GM18517 (cell line): ENCODE data around the gene SERINC5.

Experiments
- ATAC-seq: cut with Tn5 transposase; IDR thresholded peaks from one replicate; pipeline ENCODE4 v1.9.1; 2021; ENCODE audit warnings: mild to moderate bottlenecking, moderate library complexity; ENCODE audit not compliant: unreplicated experiment

Gene SERINC5

DNA sequence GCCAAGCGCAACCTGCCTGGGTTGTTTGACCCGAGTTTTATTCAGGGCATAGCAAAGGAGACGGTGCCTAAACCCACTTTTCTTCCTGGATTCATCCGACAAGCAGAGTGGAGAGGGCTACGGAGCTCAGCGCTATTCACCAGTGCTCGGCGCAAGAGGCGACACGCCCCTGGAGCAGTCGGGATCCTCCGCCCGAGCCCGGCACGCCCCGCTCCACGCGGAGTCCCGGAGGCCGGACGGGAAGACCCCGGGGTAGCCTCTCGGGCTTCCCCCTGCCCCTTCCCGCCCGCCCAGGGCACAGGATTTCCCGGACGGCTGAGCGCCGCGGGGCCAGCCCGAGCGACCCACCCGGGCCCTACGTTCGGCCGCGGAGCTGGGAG, 427 bp downstream of the SERINC5 start:
- peak; percentile 28 for ATAC-seq

DNA sequence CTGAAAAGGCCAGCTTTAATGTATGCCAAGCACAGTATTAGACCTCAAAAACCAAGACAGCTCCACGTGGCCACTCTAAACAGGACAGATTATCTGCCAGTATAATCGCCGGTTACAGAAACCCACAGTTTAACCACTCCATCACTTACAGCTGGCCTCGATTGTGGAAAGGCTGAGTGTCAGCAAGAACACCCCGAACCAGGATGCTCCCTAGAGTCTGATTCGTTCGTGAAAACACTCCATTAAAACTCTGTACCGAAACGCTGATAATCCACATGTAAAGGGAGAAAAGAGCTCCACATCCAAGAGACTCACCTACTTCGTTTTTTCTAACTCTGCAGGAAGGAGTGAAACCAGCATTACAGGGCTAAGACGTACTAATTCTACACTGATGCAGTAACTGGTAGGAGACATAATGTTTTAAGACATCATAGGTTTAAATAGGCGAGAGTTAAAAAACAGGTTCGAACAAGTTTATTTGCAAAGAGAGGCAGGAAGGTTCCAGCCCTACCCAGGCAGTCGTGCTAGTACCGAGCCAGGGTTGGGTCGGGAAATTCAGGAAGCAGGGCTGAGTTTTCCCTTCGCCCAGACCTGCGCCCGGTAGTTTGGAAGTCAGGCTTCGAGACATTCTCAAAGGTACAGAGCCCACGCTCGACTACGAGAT, 949 bp downstream of the SERINC5 start:
- no peak for ATAC-seq

DNA sequence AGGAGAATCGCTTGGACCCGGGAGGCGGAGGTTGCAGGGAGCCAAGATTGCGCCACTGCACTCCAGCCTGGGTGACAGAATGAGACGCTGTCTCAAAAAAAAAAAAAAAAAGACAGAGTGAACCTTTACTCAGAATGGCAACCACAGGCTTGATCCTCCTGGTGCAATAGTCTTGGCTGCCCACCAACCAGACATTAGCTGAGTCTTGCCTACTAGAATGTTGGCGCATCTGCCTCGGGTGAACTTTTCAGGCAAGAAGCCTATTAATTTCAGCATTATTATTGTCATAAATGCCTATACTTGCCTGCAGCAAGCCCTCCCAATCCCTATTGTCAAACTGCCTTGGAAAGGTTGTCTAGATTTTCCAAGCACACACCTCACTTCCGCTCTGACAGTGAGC, 4.2 kb downstream of the SERINC5 start:
- no peak for ATAC-seq

DNA sequence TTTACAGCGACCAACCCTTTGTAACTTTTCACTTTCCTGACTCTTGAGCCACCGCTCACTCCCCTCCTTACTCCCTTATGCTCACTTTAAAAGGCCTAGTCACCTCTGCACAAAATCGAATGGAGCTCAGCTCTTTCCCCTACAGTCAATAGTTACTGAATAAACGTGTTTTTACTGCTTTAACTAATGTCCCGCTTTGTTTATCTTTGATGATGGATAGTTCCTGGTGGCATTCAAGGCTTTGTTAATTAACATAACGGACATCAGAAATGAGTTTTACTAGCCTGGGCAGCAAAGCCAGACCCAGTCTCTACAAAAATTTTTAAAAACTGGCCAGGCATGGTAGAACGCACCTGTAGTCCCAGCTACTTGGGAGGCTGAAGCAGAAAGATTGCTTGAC, 5.0 kb downstream of the SERINC5 start:
- no peak for ATAC-seq

DNA sequence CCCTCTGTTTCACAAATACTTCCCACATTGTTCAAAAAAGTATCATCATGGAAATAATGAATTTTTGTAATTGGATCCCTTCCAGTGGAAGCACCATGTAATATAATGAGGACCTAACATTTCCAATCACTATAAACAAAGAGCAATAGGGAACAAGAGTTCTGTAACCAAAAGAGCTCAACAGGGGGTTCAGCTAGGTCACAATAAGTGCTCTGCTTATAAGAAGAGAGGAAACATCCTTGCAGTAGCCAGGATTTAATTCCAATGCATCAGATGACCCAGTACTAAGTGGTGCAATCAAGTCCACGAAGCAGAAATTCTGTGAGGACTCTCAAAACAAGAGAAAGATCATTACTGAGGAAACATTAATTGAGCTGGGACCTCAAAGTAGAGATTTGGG, 5.9 kb downstream of the SERINC5 start:
- no peak for ATAC-seq

DNA sequence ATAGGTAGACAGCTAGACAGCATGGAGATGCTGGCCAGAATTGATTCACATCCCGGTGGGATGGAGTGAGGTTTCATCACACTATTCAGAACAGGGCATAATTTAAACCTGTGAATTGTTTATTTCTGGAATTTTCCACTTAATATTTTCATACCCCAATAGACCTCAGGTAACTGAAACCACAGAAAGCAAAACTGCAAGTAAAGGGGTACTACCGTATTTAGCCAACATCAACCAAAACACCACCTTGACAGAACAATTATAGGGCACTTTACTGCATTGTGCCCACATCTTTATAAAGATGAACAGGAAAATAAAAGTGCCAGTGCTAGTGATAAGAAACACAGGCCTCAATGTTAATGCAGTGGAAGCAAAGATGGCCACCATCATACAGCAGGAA, 7.5 kb downstream of the SERINC5 start:
- ATAC-seq, result no peak

DNA sequence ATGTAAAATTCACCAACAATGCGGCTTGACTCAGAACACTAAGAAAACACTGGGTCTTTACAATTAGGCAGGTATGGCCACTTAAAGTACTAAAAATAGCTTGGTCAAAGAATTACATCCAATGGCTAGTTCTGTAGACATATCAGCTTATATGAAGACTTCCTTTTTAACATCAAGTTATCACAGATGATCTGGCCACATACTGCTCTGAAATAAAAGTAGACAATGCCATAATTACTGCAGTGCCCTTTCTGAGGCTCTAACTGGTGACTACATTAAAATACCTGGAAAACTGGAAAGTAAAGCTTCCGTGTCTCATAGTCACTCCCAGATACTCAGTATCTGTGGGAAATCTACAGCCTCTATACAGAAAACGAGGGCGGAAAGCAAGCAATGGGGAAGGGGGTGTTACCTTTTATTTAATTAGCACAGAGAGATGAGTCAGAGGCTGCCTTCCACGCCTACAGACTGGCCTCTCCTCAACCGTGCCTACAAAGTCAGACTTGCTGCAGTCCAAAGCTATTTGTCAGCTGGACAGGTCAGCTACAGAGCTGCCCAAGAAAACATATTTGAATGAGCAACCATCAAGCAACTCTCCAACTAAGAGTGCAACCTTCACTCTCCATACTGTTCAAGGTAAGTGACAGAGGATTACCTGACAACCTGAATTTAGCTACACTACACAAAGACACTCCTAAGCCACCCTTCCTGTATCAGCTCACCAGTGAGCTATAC, 8.7 kb downstream of the SERINC5 start:
- ATAC-seq, result peak; percentile 89

DNA sequence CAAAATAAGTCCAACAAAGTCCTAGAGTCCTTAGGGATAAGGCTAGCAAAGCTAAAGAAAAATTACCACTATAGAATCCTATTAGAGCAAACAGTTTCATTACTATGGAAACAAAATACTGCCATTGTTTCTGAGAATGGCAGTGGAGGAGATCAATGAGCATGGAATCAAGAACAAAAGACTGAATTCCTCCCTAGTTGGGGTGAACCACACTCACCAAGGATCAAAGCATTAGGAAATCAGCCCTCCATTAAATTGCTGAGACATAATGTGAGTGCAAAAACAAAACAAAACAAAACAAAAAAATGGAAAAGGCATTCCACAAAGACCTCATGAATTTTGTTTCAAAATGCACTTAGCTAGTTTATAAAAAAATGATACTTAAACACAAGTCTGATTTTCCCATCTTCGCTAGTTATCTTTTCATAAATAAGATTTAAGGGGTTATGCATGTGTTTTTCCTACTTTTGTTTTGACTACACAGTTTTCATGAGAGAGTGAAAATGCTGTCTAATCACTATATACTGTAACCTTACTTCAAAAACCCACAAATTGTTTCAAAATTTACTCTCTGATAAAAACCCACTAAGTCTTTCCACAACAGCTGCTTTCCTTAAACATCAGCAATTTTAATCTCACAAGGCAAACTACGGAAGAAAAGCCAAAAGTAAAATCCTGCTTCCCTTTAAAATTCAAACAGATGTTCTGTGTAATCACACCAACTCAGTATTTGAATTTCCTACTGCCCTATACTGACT, 9.7 kb downstream of the SERINC5 start:
- ATAC-seq, result no peak

DNA sequence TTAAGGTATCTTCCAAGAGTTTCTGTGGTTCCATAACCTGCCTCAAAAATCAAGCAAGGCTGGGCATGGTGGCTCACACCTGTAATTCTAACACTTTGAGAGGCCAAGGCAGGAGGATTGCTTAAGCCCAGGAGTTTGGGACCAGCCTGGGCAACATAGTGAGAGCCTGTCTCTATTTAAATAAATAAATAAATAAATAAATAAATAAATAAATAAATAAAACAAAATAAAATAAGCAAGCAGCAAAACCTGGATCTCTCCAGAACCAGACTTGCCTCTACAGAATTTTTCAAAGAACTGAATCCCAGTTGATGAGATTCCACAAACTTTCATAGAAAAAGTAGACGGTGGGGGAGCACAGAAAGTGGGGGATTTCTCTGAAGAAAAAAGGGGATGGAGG, 12.3 kb downstream of the SERINC5 start:
- no peak for ATAC-seq

DNA sequence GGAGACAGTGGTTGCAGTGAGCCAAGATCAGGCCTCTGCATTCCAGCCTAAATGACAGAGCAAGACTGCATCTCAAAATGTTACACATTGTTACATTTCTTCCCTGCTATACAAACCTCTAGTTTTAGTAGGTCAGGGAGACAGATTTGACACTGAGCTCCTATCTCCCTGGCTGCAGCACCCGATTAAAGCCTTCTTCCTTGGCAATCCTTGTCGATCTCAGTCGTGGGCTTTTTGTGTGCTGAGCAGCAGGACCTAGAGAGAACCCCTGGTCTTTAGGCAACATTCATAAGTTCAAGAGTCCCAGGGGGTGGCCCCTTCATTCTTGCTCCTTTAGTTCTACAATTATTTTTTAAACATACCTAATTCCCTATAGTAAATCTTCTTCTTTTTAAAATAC, 13.0 kb downstream of the SERINC5 start:
- ATAC-seq, result no peak

DNA sequence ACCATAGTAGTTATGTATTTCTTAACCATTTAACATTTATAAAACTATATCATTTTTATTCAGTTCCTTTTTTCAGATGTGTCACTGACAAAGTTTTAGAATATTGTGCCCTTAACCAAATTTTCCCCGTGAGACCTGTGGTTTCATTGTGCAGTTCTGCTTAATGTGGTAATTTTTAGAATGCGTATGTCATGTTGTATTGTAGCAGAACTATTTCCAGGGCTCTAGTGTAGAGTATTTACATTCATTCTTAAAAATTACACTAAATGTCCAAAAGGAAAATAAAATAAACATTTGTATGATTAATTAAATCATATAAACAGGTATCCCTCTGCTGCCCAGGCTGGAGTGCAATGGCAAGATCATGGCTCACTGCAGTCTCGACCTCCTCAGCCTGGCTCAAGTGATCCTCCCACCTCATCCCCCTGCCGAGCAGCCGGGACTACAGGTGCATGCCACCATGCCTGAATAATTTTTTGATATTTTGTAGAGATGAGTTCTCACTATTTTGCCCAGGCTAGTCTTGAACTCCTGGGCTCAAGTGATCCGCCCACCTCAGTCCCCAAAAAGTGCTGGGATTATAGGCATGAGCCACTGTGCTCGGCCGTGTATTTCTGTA, 15.4 kb downstream of the SERINC5 start:
- no peak for ATAC-seq

DNA sequence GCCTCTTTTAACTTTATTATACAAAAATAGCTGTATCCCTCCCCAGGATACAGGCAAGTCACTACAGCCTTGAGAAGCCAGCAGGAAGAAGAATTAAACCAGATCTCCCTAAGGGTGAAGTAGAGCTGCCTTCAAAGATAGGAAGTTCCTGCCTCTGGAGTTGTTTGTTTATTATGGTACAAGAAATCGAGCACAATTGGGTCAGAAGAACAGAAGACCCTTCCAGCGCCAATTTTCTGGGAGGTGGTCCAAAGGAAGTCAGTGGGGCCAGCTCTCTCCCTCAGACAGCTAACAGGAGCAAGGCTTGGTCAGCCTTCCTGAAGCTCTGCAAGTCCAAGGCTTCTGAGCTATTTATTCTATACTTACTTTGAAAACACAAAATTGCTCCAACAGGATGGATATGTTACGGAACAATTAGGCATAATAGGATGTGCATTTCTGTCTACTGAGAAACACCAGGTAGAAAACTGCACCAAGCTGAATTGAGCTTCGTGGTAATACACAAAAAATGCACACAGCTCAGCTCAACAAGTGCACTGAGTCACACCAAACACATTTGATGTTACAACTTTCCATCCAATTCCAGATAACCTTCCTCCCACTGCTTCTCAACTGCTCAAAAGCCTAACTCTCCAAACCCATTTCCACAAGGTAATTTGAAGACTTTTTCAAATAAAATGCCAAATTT, 16.0 kb downstream of the SERINC5 start:
- ATAC-seq, result no peak

DNA sequence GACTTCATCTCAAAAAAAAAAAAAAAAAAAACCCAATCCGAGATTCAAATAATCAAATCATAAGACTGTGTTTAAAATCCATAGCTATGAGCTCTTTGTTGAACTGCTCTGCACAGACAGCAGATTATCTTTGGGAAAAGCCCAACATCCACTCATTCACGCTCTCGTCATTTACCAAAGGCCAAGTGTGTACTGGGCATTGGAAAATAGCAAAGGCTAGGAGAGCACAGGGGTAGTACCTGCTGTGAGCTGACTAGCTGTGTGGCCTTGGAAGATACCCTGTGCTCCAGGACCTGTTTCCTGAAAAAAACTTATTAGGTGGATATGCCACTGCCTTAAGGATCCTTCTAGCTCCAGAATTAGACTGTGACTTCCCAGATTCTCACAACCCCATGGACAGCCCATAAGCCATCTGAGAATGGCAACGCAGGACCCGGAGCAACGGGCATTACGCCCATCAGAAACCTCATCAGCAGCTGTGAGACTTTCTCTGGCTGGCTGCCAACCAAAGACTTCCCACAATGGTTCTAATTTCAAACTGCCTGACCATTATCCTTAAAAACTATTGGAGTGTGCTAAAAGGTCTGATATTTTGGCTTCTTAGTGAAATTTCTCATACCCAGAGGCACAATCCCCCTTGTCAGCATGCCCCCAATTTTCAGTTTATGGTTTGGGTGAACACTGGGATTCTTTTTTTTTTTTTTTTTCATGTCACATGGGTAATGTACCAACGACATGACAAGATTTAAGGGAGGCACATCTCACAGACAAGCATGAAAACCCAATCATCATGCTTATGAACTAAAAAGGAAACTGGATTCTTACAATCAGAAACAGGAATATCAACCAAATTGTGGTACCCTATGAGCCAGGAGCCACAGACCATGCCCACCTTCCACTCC, 16.8 kb downstream of the SERINC5 start:
- ATAC-seq, result no peak

DNA sequence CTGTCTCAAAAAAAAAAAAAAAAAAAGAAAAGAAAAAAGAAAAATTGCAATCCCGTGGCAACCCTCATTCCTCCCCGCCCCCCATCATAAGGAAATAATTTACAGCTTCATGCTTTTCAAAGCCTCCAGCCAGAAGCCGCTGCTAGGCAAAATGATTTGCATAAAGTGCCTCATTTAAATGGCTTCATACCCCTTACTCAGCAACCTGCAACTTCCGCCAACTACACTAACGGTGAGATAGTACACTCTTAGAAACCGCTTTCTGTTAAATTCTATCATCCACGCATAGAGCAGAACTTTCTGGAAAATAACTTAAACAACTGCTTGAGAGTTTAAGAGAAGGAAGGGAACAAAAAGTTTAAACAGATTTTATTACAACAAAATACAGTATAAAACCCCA, 17.8 kb downstream of the SERINC5 start:
- no peak for ATAC-seq

DNA sequence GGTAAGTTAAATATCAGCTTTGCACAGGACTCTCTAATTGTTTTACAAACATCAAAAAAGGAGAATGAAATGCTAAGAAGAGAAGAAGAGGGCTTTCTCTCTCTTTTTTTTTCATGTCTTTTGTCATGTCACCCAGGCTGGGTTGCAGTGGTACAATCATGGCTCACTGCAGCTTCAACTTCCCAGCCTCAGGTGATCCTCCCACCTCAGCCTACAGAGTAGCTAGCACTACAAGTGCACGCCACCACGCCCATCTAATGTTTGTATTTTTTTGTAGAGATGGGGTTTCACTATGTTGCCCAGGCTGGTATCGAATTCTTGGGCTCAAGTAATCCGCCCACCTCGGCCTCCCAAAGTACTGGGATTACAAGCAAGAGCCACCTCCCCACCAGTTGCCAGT, 18.6 kb downstream of the SERINC5 start:
- no peak for ATAC-seq

DNA sequence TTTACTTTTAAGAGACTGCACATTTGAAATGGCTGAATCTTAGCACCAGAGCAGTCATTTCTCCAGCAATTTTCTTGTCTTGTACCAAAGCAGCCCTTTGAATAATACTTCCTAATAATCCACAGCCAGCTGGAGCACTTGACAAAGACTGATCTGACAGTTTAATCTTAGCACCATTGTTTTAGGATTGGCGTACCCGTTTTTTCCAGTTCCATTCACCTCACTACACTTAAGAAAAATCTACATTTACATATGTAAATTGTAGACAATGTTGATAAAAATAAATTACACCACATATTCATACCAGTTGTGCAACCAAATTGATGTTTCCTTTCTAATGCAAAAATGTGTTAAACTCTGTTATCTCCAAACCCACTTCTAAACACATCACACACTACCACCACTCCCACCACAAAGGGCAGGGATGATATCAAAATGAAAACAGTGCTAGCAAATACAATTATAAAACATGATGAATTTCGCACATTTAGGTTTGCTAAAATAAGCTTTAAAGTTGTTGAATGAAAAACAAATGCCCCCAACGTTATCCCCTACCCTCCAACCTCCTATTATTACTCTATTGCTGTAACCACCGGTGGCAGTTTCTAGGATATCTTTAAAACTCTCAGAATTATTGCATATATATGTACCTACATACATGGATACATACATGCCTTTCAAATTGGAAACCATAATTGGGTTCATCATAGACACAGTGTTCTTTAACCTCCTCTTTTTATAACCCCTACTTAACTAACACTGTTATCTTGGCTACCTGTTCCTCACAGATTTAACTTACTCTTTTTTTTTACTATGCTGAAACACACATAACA, 21.5 kb downstream of the SERINC5 start:
- no peak for ATAC-seq

DNA sequence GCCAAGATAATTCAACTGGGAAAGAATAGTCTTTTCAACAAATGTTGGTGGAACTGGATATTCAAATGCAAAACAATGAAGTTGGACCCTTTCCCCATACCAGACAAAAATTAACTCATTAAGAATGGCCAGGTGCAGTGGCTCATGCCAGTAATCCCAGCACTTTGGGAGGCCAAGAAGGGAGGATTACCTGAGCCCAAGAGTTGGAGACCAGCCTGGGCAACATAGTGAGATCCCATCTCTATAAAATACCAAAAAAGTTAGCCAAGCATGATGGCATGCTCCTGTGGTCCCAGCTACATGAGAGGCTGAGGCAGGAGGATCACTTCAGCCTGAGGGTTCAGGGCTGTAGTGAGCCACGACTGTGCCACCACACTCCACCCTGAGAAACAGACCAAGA, 24.2 kb downstream of the SERINC5 start:
- no peak for ATAC-seq

DNA sequence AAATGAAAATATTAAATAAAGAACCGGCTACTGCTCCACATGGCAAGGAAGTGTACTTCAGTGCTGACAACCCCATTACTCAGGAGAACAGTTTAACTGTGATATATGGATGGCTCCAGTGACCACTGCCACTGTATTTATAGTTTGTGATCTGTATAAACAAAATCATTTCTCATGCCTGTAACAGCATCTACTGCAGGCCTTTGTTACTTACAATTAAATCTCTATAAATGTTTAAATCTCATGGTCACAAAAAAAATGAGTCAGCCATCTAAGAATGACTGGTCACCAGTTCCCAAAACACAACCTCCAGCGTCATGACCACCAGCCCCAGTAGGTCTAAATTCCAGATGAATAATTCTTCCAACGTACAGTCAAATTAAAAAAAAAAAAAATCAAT, 24.6 kb downstream of the SERINC5 start:
- no peak for ATAC-seq
